ENCODE measurements around the gene AP1M1.

GRCh38 chr19:16266586-16266942 lies 68.9 kb downstream of the AP1M1 start:
- TF ChIP-seq GLIS3 (CRISPR knock-in tag; IDR thresholded peaks at IDR 0.05) (no peak), CREB5 (CRISPR knock-in tag; IDR thresholded peaks at IDR 0.05; ENCODE audit: low read depth) (no peak), PATZ1 (CRISPR knock-in tag; IDR thresholded peaks at IDR 0.05; ENCODE audit: borderline replicate concordance) (no peak), ARNTL (CRISPR knock-in tag; IDR thresholded peaks at IDR 0.05; ENCODE audit: borderline replicate concordance, low read depth) (no peak), CSRNP3 (CRISPR knock-in tag; IDR thresholded peaks at IDR 0.05) (no peak), ZFP3 (CRISPR knock-in tag; IDR thresholded peaks at IDR 0.05) (no peak), TOX (CRISPR knock-in tag; IDR thresholded peaks at IDR 0.05; ENCODE audit: borderline replicate concordance) (no peak), TCF4 (CRISPR knock-in tag; IDR thresholded peaks at IDR 0.05; ENCODE audit: borderline replicate concordance) (no peak), SNAI2 (CRISPR knock-in tag; IDR thresholded peaks at IDR 0.05) (no peak)
